Kidney epithelial cell (primary cell): ENCODE measurements around the gene ACAN. TPM values are rescaled to one million over a fixed set of nuclear protein-coding genes. Genes with fewer than 3 reads are reported as not detected.

Experiments used
- DNase-seq: peaks from one replicate; pipeline ENCODE4 v3.0.0-alpha.2; 2010; ENCODE audit warnings: low read depth
- H3K27me3 ChIP-seq: 2 replicates; pipeline ENCODE4 v1.6.0; 2011; ENCODE audit warnings: low read length; ENCODE audit not compliant: control insufficient read depth, insufficient read depth
- H3K36me3 ChIP-seq: 2 replicates; pipeline ENCODE4 v1.5.1; 2011; ENCODE audit warnings: low read length; ENCODE audit not compliant: control insufficient read depth, insufficient read depth
- H3K4me3 ChIP-seq: 2 replicates; pipeline ENCODE4 v1.5.1; 2011; ENCODE audit warnings: low read depth, mild to moderate bottlenecking, control low read depth, low read length
- total RNA-seq: library from RNA; depleted of rRNA; stranded (reverse); fragments of >200 nt; gene quantifications from 2 replicates; pipeline ENCODE4 v1.2.3, GENCODE V29; 2015
- TF ChIP-seq, protein P1 (sequence below): IDR thresholded peaks from 2 replicates; pipeline ENCODE4 v1.5.1; 2011; ENCODE audit warnings: mild to moderate bottlenecking, moderate library complexity, low read length, control low read depth, inconsistent platforms; ENCODE audit not compliant: insufficient read depth, poor library complexity, severe bottlenecking

The ACAN gene
- total RNA-seq, 1 donor from 2014 or later = 0.08 TPM

DNA sequence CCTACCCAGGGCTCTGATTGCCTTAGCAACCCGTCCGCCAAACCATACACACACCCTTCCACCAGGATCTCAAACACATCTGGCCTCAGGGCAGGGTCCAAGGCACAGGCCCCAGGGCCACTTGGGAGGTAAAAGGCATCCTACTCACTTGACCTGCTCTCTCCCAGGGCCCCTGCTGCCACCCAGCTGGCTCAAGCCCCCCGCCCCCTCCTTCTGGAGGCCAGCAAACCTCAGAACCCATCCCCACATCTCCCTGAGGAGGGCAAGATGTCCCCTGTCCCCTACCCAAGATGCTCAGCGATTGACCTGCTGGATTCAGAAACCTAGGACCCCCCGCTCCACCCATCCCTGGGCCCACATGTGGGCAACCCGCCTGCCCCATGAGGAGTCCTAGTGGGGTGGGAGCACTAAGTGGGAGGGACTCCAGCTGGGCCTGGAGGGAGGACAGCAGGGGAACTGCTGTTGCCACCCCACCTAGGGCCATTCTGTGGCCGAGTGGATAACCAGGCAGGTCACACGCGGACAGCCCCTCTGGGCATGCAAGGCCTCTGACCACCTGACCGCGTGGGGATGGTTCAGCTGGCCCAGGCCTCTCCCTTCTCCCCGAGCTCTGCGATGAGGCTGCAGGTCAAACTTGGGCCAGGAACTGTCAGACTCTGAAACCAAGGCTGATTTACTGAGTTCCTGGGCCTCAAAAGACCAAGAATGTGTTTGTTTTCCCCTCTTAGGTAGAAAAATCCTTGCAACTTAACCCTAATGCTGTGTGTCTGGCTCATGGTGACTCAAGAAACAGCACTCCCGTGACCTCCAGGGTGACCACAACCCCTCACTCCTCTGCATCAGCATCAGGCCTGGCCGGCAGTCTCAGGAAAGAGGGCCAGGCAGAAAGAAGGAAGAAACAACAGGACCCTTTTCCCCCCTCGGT, 105.7 kb downstream of the ACAN start:
- TF ChIP-seq, protein P1, sequence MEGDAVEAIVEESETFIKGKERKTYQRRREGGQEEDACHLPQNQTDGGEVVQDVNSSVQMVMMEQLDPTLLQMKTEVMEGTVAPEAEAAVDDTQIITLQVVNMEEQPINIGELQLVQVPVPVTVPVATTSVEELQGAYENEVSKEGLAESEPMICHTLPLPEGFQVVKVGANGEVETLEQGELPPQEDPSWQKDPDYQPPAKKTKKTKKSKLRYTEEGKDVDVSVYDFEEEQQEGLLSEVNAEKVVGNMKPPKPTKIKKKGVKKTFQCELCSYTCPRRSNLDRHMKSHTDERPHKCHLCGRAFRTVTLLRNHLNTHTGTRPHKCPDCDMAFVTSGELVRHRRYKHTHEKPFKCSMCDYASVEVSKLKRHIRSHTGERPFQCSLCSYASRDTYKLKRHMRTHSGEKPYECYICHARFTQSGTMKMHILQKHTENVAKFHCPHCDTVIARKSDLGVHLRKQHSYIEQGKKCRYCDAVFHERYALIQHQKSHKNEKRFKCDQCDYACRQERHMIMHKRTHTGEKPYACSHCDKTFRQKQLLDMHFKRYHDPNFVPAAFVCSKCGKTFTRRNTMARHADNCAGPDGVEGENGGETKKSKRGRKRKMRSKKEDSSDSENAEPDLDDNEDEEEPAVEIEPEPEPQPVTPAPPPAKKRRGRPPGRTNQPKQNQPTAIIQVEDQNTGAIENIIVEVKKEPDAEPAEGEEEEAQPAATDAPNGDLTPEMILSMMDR = no peak
- no peaks in the 10 kb centered on the region for H3K36me3 ChIP-seq
- no peak overlapping the region for H3K4me3 ChIP-seq
- no peaks in the 10 kb centered on the region for H3K27me3 ChIP-seq
- no peak for DNase-seq

GRCh38 chr15:88909956-88910831, 107.0 kb downstream of the ACAN start:
- Histone ChIP-seq H3K4me3 (no peak overlapping the region), H3K27me3 (no peaks in the 10 kb centered on the region), H3K36me3 (no peaks in the 10 kb centered on the region)
- TF ChIP-seq, protein P1 = no peak
- DNase-seq = no peak

DNA sequence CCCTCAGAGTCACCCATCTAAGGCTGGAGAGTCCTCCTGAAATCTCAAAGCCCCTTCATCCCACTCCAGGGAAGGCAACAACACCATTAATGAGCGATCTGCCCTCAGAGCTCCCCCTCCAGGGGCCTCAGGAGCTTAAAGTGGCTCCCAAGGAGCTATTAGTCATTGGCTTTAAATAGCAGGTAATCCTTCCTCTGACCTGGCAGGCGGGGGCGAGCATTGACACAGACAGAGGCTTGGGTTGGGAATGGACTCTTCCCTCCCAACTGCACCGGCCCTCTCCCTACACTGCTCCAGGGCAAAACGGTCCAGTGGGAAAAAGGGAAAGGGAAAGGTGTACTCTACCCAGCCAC, 108.5 kb downstream of the ACAN start:
- TF ChIP-seq, protein P1 = no peak
- peak overlapping the region; percentile 67 for H3K4me3 ChIP-seq
- DNase-seq = no peak
- H3K27me3 ChIP-seq = no peaks in the 10 kb centered on the region
- H3K36me3 ChIP-seq = no peaks in the 10 kb centered on the region

- Histone ChIP-seq H3K4me3 (peak overlapping the region; percentile 67), H3K27me3 (no peaks in the 10 kb centered on the region), H3K36me3 (no peaks in the 10 kb centered on the region)
- TF ChIP-seq, protein P1 = no peak
- no peak for DNase-seq
Observed at GRCh38 chr15:88912500-88912921, 109.3 kb downstream of the ACAN start.

- Histone ChIP-seq H3K27me3 (no peaks in the 10 kb centered on the region), H3K36me3 (no peaks in the 10 kb centered on the region), H3K4me3 (peak within 1 kb of the TSS; percentile 67)
- TF ChIP-seq, protein P1 = no peak
- no peak for DNase-seq
Observed at GRCh38 chr15:88913017-88913849, 110.0 kb downstream of the ACAN start, which contains the start of gene MFGE8. TSS of gene MFGE8 (minus strand) at chr15:88913379. CDS start at chr15:88913319, 60 bp downstream.
